Measurements from ENCODE around the gene PPP1R11.
"Not testable (repeated sequence)": the region's sequence is repeated elsewhere in the genome, so short reads cannot be mapped to it uniquely, and the experiment has no call there.

PPP1R11 gene, protein sequence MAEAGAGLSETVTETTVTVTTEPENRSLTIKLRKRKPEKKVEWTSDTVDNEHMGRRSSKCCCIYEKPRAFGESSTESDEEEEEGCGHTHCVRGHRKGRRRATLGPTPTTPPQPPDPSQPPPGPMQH

GRCh38 chr6:30066577-30067459 is at the start of gene PPP1R11:
PPP1R11 (plus strand) TSS chr6:30067198; CDS start chr6:30067411, 213 bp downstream.
- peak; percentile 93 to 98 (median 97) for DNase-seq (ENCODE audit: low read depth in 3 of 3, low spot score in 1 of 3)

DNA sequence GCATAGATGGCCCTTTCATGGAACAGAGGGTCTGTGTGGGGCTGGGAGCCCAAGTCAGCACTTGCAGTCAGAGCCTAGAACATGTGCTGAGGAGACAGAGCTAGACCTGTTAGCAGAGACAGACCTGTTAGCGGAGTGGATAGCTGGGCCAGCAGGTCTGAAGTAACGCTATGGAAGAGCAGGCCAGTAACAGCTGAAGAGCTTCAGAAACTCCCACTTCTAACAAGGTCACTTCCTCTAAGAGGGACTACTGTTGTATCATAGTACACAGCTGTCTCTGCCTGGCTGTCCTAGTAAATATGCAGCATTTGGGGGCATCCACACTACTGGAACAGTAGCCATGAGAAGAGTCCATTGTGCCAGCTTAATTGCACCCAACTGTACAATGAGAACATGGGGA is 47.2 kb upstream of the PPP1R11 start:
- no peak for DNase-seq (ENCODE audit: low read depth in 3 of 3, low spot score in 1 of 3)

- no peak for DNase-seq (ENCODE audit: low read depth in 3 of 3, low spot score in 1 of 3)
These were observed 46.4 kb upstream of the PPP1R11 start for GRCh38 chr6:30020626-30021025.

- DNase-seq (ENCODE audit: low read depth in 3 of 3, low spot score in 1 of 3), result no peak
These were observed 44.8 kb upstream of the PPP1R11 start for GRCh38 chr6:30022189-30022588.

DNA sequence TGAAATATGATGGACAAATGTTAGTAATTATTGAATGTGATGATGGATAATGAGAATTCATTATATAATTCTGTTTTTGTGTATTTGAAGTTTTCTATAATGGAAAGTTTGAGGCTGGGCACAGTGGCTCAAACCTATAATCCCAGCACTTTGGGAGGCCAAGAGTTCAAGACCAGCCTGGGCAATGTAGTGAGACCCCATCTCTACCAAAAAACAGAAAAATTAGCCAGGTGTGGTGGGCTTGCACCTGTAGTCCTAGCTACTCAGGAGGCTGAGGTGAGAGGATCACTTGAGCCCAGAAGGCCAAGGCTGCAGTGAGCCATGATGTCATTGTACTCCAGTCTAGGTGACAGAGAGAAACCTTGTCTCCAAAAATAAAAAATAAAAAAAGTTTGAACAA is 44.3 kb upstream of the PPP1R11 start:
- DNase-seq (ENCODE audit: low read depth in 3 of 3, low spot score in 1 of 3), result not testable (repeated sequence)

DNA sequence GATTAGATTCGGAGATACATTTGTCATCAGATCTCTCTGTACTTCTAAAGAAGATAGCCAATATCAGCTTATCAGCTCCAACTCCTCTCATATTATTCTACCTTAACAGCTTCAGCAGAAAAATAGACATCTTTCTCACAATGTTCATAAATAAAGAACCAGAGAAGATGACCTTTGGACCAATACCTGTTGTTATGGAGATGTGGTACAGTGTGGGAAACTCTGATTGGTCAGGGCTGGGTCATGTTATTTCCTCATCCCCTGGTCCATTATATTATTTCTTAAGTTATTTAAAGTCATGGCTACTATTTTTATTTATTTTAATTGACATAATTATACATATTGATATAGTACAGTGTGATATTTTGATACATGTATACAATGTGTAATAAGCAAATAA is 41.8 kb upstream of the PPP1R11 start:
- DNase-seq (ENCODE audit: low read depth in 3 of 3, low spot score in 1 of 3), result no peak

- DNase-seq (ENCODE audit: low read depth in 3 of 3, low spot score in 1 of 3), result no peak
These were observed 37.4 kb upstream of the PPP1R11 start for GRCh38 chr6:30029588-30029987.

DNA sequence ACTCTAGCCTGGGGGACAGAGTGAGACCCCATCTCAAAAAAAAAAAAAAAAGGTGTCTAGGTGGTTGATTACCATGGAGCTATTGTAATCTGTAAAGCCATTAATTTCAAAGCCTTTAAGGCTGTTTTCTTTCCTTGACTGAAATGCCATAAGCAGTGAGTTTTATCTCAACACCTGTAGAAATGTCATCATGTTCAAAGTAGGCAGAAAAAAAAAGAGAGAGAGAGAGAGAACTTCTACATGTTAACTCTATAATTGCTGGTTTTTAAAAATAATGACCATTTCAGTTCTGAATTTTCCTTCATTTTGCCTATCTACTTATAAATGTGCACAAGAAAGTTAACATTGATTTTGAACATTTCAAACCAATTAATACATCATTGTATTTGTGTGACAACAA is 35.6 kb upstream of the PPP1R11 start:
- DNase-seq (ENCODE audit: low read depth in 3 of 3, low spot score in 1 of 3), result no peak

- not testable (repeated sequence) for DNase-seq (ENCODE audit: low read depth in 3 of 3, low spot score in 1 of 3)
These were observed 33.6 kb upstream of the PPP1R11 start for GRCh38 chr6:30033440-30033839.

- DNase-seq (ENCODE audit: low read depth in 3 of 3, low spot score in 1 of 3), result no peak
These were observed 31.2 kb upstream of the PPP1R11 start for GRCh38 chr6:30035784-30036183.

- no peak for DNase-seq (ENCODE audit: low read depth in 3 of 3, low spot score in 1 of 3)
These were observed 29.7 kb upstream of the PPP1R11 start for GRCh38 chr6:30037182-30037788.

GRCh38 chr6:30041221-30041620 is 25.8 kb upstream of the PPP1R11 start:
- no peak for DNase-seq (ENCODE audit: low read depth in 3 of 3, low spot score in 1 of 3)

DNA sequence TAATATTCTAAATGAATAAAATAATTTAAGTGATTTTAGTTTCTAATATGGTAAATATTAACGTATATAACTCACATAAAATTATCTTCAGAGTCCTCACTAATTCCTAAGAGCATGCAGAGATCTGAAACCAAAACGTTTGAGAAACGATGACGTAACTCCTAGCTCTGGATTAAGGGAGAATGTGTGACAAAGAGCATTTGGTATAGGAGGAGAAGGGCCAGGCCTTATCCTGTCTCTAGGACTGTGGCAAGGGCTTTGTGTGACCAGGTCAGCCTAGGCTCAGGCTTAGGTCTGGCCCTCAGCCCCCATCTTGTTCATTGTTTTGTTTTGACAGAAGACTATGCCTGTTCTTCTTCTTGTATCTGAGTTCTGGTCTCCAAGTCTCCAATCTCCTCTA is 25.2 kb upstream of the PPP1R11 start:
- no peak for DNase-seq (ENCODE audit: low read depth in 3 of 3, low spot score in 1 of 3)

DNA sequence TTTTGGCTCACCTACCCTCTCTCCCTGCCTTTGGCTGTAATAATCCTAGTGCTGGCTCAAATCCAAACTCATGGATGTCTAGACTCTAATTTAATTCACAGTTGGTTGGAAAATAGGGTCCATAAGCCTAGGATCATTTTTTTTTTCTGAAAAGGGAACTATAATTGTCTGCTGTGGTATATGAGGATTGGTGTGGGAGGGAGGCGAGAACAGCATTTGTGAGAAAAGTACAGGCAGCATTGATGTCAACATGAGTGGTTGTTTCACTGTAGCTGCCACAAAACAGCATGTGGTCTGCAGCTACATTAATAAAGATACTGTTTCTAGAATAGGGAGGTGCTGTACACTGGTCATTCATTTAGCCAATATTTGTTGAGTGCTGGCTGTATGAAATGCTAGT is 24.5 kb upstream of the PPP1R11 start:
- DNase-seq (ENCODE audit: low read depth in 3 of 3, low spot score in 1 of 3), result no peak

DNA sequence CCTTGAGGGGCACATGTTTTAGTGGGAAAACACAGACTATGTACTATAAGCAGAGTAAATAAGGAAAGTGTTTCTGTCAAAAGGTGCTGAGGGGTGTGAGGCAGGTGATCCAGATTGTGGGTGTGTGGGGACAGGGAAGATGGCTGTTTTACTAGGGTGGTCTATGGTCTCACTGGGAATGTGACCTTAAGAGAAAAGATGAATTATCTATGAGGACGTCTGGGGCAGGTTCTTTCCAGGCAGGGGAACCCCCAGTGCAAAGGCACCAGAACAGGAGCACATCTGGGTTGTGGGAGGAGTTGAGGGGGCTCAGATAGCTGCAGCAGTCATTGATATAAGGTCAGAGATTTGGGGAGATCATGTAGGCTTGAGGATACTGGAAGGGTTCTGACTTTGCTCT is 24.1 kb upstream of the PPP1R11 start:
- DNase-seq (ENCODE audit: low read depth in 3 of 3, low spot score in 1 of 3), result no peak

GRCh38 chr6:30043744-30044143 is 23.3 kb upstream of the PPP1R11 start:
- DNase-seq (ENCODE audit: low read depth in 3 of 3, low spot score in 1 of 3), result no peak

- no peak for DNase-seq (ENCODE audit: low read depth in 3 of 3, low spot score in 1 of 3)
These were observed 22.4 kb upstream of the PPP1R11 start for GRCh38 chr6:30044630-30045029.

DNA sequence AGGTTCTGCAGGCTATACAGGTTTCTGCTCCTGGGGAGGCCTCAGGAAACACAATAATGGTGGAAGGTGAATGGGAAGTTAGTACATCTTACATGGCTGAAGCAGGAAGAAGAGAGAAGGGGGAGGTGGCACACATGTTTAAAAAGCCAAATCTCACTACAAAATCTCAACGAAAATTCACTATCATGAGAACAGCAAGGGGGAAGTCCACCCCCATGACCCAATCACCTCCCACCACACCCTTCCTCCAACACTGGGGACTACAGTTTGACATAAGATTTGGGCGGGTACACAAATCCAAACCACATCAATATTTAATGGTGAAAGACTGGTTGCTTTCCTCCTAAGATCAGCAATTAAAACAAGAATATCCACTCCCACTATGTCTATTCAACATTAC is 19.8 kb upstream of the PPP1R11 start:
- DNase-seq (ENCODE audit: low read depth in 3 of 3, low spot score in 1 of 3), result no peak

DNA sequence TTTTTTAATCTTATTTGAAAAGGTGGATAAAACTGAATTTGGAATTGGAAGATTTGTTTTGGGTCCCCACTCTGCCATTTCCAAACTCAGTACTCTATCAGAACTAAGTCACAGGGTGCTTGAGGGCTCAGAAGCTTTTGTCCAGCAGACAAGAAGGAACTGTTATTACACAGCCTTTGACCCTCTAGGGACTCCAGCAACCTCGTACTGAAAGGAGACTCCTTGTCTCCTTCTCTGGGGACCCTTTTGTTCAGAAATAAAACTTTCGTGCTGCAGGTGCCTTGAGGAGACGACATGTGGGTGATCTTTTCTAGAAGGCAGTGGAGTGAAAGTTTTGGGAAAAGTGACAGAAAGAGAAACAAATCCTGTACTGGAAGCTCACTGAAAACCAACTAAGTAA is 13.3 kb upstream of the PPP1R11 start:
- no peak for DNase-seq (ENCODE audit: low read depth in 3 of 3, low spot score in 1 of 3)

DNA sequence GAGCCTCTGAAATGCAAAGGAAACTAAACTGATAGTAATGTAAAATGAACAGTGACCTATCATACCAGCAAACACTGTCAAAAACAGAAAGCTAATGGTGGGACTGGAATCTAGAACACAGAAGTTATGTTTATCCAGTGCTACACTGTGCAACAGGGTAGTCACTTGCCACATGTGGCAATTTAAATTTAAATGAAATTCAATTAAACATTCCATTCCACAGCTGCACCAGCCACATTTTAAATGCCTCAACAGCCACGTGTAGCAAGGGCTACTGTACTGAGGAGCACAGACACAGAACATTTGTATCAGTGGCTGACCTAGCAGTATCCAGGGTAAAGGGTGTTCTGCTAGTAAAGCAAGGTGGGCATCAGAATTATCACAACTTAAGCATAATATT is 11.5 kb upstream of the PPP1R11 start:
- no peak for DNase-seq (ENCODE audit: low read depth in 3 of 3, low spot score in 1 of 3)

DNA sequence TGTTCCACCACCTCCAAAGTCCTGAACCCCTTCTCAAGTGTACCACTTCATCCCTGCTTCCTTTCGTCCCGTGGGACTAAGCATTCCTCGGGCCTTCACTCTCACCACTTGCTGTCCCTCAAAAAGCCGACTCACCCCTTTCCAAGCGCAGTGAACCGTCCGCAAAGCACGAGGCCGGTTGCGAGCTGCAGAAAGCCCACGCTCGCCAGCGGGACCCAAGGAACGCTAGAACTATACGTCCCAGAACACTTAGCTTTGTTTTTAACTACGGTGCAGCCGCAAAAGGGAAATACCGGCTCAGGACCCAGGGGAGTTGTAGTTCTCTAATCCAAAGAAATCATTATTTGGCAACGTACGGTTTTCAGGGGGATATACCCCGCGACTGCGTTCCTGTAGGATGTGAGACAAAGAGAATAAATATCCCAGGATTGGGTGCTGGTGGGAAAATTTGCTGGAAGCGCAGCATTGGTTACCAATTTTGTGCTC is 6.3 kb upstream of the PPP1R11 start:
- DNase-seq (ENCODE audit: low read depth in 3 of 3, low spot score in 1 of 3), result no peak

Data from stimulated activated CD4-positive, alpha-beta T cell treated with anti-CD3 and anti-CD28 coated beads, TNF-alpha, amount 100 ng/mL, for 1 hour (primary cell).